Fibroblast of gingiva (primary cell): ENCODE results near the gene MMP19.
"Not testable (repeated sequence)": the region's sequence is repeated elsewhere in the genome, so short reads cannot be mapped to it uniquely, and the experiment has no call there.

Experiments
- DNase-seq: peaks from one replicate; pipeline ENCODE4 v3.0.0-alpha.2; 2011; ENCODE audit warnings: low read depth

Gene MMP19, protein sequence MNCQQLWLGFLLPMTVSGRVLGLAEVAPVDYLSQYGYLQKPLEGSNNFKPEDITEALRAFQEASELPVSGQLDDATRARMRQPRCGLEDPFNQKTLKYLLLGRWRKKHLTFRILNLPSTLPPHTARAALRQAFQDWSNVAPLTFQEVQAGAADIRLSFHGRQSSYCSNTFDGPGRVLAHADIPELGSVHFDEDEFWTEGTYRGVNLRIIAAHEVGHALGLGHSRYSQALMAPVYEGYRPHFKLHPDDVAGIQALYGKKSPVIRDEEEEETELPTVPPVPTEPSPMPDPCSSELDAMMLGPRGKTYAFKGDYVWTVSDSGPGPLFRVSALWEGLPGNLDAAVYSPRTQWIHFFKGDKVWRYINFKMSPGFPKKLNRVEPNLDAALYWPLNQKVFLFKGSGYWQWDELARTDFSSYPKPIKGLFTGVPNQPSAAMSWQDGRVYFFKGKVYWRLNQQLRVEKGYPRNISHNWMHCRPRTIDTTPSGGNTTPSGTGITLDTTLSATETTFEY

DNA sequence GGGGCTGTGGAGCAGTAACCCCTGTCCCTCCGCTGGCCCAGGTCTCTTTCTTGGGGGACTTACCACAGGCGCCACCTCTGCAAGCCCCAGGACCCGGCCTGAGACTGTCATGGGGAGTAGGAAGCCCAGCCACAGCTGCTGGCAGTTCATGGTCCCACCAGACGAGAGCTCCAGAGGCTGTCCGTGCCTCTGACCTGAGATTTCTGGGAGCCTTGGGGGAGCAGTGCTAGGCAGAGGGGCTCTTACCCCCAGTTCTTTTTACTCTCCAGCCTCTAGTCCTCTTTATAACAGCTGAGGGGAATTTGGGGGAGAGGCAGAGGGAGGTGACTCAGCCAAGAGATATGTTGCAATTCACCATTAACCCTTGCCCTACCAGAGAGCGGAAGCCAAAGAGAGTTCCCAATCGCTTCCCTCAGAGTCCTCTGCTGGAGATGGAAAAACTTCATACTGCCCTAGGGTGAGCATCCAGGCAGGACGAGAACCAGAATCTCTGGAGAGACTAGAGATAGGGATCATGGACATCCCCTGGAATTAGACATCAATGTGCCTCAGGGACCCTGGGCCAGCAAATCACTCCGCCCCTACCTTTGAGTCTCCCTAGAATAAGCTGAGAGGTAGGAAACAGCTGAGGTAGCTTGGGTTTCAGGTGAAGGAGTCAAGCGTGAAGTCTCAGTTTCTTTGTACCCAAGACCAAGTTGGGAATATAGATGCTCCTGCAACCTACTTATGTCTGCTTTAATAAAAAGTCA is at the start of gene MMP19:
TSS of gene MMP19 (minus strand) at position 256 of the 749 bp plus-strand sequence. CDS start at position 150, 106 bp downstream.
- DNase-seq: peak; percentile 84

DNA sequence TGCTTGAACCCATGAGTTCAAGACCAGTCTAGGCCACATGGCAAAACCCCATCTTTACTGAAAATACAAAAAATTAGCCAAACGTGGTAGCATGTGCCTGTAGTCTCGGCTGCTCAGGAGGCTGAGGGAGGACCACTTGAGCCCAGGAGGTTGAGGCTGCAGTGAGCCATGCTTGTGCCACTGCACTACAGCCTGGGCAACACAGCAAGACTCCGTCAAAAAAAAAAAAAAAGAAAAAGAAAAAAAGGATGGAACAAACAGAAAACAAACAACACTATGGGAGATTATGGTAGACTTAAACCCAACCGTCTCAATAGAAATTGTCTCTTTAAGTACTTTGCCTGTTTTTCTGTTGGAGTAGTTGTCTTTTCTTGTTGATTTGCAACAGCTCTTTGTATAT is 48.6 kb upstream of the MMP19 start:
- DNase-seq: no peak

DNA sequence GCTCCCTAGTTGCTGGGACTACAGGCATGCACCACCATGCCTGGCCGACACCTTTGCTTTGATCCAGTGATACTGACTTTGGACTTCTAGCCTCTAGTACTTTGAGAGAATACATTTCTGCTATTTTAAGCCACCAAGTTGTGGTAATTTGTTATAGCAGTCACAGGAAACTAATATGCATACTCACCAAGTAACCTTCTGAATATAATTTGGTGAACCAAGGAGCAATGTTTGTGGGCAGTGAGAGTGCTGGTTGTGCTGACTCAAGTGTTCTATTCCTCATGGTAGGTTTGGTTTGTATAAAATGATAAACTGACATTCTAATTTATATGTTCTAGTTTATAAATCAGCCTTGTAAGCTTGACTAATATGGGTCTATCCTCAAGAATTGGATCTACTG is 42.4 kb upstream of the MMP19 start:
- DNase-seq: no peak

DNA sequence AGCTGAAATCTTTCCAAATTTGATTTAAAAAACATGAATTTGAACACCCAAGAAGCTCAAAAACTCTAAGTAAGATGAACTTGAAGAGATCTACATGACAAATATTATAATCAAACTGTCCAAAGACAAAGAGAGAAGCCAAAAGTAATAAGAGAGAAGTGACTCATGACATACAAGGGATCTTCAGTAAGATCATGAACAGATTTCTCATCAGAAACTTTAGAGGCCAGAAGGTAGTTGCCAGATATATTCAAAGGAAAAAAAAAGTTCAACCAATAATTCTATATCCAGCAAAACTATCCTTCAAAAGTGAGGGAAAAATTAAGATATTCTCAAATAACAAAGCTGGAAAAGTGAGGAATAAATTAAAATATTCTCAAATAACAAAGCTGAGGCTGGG is 35.1 kb upstream of the MMP19 start:
- DNase-seq: no peak

DNA sequence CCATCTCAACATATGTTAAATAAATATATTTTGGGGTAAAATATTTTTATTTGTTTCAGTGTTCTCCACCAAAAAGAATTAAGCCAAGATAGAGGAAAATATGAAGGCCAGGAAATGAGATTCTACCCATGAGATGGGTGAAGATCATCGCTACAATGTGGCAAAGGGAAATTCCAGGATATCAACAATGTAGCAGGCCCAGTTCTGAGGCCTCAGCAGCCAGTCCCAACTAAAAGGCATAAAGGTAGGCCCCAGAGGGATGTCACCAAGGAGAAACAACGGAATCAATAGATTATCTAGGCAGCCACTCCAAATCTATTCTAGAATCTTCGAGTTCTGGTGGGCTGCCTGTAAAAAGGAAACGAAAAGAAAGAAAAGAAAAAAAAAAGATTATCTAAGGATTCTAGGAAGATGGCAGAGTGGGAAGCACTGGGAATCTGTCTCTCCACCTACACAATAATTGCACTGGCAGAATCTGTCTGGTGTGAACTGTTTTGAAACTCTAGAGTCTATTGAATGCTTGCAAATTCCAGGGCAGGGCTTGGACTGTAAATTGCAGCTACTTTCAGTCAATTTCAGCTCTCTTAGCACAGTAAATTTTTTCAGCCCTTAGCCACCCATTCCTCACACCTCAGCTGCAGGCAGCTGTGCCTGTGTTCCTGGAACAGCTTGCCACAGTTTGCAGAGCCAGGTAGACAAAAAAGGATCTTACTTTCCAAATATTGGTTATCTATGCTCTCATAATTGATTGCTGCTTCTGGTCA is 33.1 kb upstream of the MMP19 start:
- DNase-seq: no peak

DNA sequence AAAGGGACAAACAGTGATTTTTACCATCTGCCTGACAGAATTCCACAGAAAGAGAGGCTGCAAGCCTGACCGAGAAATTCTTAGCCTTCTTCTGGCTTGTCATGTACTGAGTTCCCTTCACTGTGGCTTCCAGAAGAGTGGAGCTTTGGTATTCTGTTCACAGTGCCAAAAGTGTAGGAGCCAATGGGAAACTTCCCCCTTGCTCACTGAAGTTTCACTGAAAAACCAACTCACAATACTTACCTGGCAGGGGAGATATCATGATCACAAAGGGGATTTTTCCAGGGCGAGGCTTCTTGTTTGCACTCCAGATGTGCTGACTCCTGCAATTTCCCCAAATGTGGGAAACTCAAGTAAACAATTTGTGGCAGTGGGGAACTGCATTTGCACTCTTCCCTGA is 31.7 kb upstream of the MMP19 start:
- DNase-seq: no peak

DNA sequence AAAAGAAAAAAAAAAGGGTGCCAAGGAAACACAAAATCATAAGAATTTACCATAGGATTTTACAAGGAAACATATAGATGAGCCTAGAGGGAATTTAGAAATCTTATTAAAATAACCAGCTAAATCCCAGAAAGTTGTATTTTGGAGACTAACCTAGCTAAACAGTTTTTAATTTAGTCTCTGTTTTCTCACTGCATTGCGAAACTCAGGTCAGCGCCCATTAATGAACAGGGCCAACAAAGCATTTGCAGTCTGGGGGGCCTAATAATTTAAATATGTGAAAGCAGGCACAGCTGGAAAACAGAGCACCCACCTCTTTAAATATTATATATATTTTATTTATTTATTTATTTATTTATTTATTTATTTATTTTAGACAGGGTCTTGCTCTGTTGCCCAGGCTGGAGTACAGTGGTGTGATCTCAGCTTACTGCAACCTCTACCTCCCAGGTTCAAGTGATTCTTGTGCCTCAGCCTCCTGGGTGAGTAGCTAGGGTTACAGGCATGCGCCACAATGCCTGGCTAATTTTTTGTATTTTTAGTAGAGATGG is 23.8 kb upstream of the MMP19 start:
- DNase-seq: not testable (repeated sequence)

DNA sequence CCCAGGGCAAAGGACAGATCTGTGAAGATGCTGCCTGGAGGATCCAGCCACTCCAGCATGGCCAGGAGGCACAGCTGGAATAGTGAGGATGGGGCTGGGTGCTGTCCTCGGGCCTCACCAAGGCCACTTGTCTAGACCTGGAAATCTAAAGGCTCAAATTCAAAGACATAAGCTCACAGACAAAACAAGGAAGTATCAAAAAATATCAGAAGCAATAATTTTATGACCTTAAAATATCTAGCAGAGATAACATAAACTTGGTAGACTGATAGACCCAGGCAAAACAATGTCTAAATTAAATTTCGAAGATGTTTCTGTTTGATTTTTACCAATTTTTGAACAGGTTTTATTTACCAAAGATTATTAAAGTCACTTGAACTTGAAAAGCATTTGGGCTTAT is 22.6 kb upstream of the MMP19 start:
- no peak for DNase-seq

DNA sequence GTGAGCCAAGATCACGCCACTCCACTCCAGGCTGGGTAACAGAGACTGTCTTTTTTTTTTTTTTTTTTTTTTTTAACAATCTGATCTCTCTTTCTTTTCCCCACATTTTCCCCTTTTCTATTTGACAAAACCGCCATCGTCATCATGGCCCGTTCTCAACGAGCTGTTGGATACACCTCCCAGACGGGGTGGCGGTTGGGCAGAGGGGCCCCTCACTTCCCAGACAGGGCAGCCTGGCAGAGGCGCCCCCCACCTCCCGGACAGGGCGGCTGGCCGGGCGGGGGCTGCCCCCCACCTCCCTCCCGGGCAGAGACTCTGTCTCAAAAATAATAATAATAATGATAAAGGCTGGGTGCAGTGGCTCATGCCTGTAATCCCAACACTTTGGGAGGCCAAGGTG is 20.2 kb upstream of the MMP19 start:
- not testable (repeated sequence) for DNase-seq

DNA sequence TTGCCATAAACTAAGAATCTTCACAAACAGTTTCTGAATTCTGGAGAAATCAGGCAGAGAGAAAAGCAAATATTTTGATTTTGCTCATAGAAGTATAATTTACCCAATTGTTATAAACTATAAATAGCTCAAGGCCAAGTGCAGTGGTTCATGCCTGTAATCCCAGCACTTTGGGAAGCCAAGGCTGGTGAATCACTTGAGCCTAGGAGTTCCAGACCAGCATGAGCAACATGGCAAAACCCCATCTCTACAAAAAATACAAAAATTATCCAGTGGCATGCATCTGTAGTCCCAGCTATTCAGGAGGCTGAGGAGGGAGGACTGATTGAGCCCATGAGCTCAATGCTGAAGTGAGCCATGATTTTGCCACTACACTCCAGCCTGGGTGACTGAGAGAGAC is 19.6 kb upstream of the MMP19 start:
- DNase-seq: peak; percentile 28

DNA sequence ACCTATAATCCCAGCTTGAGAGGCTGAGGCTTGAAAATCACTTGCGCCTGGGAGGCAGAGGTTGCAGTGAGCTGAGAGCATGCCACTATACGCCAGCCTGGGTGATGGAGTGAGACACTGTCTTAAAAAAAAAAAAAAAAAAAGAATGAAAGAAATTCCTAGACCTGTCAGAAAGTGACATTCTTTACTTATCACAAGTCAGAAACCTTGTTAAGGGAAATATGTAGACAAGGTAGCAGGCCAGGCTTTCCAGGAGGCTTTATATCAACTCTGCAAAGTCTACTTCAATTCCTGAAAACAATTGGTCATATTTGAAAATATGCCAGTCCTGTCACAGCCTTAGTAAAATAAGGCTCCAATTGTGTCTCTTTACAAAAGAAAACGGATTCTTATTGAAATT is 19.1 kb upstream of the MMP19 start:
- DNase-seq: no peak

DNA sequence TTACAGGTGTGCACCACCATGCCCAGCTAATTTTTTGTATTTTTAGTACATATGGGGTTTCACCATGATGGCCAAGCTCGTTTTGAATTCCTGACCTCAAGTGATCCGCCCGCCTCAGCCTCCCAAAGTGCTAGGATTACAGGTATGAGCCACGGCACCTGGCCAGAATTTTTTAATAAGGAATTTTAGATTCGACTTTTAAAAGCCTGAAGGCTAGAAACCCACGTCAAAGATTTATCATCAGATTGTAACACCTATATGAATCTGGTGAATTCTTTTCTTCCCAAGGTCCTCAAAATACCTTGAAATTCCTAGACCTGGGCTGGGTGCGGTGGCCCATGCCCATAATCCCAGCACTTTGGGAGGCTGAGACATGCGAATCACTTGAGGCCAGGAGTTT is 18.7 kb upstream of the MMP19 start:
- no peak for DNase-seq

DNA sequence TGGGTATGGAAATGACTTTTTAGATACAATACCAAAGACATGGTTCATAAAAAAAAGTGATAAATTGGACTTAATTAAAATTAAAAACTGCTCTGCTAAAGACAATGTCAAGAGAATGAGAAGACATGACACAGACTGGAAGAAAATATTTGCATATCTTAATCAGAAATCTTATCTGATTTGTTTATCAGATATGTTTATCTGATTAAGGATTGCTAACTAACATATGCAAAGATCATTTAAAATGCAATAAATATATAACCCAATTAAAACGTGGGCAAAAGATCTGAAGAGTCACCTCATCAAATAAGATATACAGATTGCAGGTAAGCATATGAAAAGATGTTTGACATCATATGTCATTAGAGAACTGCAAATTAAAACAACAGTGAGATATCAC is 10.0 kb upstream of the MMP19 start:
- DNase-seq: no peak

DNA sequence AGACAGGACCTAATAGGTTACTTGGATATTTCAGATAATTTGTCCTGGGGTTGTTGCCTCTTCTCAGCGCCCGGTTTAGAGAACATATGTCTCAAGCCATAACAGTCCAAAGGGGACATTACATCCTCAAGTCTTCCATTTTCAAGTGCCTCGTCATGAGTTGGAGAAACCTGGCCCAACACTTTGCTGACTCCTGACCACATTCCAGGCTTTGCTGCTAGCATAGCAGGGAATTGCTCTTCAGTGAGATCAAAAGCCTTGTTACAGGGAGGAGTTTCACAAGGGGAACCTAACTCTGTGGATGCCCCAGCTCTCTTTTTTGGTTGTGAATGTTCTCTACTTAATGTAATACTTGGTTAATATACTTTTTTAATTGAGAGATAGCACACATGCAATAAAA is 8.2 kb upstream of the MMP19 start:
- DNase-seq: peak; percentile 42

DNA sequence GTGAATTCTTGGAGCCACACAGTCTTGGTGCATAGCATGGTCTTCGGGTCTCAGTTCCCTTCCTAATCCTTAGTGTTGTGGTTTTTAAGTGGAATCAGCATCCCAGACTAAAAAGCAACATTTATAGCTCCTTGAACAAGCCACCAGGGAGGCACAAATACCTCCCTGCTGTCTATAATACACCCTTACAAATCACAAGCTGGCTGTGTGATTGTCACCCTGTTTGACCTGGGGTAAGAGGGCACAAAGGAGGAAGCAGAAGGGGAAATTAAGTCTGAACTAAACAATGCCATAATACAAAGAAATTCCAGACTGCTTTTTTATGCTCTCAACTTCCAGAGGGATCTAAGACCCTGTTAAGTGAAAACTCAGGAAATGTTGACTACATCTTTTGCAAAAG is 7.7 kb upstream of the MMP19 start:
- DNase-seq: no peak

DNA sequence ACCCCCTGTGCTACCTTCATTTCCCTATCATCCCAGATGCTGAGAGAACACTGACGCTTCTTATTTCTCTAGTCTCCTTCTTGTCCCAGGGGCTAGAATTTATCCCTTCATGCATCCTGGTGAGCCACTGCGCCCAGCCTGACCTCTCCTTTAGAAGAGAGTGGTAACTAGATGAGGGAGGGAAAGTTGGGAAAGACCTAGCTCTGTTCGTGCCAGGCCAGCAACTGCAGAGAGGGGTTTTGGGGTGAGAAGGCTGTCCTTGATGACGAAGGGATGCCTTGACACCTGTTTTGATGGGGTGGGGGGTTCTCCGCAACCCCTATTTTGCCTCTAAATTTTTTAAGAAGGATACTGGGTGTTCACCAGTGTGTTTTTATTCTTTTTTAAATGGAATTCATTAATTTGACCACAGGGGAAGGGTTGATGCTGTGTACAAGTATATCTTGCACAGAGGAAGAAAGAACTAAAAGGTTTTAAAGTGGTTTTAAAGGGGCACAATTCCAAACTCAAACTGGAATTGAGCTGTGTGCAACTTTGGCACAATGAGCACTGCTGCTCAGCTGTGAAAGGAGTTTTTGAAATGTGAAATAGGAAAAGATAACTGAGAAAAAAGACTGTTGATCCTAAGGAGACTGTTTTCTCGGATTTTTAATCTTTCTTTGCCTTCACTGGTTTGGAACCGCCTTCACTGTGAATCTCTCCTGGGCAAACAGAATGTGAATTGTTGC is 7.0 kb upstream of the MMP19 start:
- DNase-seq: no peak

DNA sequence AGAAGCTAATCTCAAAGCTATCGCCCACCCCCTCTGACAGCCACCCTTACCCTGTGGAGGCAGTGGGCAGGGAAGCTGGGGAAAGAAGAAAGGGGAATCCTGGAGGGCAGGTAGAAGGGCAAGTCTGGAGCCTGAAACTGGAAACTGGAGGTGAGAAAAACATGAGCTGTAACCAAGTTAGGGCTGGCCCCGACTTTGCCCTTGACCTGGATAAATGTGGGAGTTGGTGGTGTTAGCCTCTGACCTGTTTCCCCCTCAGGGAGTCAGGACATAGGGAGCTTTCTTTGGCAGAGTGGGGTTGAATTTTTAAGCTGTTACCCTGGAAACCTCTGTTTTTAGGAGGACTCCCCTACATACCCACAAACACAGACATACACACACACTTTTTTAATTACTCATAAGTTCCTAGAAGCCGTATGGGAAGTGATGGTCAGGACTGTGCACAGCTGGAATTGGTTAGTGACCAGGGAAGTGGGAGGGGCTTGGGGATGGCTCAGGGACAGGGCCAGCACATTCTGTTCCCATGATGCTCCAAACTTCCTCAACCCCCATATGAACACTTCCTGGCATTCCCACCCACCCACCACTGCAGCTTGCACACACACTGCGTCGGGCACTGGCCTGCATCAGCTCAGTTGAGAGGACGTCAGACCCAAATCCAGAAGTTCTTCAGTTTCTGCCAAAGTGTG is 5.0 kb upstream of the MMP19 start:
- peak; percentile 100 for DNase-seq

DNA sequence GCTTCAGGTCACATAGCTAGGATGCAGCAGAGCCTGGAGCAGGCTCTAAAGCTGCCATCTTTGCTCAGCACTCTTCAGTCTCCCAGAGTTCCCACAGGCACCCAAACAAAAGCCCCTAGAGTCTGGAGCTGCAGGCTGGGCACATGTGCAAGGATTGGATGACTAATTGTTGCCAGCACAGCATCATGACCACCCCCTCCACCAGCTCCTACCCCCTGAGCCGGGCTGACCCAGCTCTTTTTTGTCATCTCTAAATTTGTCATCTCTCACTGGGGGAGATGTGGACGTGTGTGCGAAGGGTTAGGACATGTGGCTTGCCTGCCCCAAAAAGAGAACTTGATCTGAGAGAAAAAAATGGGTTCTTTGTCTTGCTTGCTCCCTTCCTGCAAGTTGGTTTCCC is 4.3 kb upstream of the MMP19 start:
- peak; percentile 78 for DNase-seq

DNA sequence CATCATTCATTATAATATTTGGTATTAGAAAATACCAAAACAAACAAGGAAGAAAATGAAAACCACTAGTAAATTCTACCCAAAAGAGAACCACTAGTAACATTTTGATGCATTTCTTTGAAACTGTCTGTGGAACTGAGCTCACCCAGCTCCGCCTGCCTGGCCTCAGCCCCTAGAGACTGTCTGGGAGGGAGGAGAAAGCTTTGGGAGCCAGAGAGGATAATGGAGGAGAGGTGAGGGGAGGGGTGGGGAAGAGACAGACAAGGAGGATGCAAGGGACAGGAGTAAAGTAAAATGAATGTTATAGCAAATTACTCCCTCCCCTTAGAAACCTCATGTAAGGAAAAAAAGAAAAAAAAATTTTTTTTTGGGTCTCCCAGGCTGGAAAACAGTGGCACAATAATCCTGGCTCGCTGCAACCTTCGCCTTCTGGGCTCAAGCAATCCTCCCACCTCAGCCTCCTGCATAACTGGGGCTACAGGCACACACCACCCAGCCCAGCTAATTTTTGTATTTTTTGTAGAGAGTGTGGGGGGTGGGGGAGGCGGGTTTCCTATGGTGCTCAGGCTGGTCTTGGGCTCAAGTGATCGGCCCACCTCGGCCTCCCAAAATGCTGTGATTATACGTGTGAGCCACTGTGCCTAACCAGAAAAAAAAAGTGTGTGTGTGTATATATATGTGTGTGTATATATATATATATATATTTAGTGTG is 3.2 kb upstream of the MMP19 start:
- no peak for DNase-seq

DNA sequence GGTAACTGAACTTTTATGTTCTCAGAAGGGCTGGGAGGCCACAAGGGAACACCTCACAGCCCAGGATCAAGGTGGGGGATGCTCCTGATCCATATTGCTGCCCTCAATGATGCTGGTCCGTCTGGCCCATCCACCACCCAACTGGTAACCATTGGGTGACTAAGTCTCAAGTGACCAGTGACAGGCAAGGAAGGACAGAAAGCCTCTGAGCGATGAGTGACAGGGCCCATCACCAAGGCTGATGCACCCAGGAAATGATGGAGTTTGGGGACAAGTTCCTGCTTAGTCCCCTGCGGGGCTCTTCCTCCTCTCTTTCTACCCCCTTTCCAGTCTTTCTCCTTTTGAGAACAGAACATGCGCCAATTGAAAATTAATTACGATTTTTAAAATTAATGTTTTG is 2.6 kb upstream of the MMP19 start:
- no peak for DNase-seq
